ENCODE measurements around the gene SPATA2L.

DNA sequence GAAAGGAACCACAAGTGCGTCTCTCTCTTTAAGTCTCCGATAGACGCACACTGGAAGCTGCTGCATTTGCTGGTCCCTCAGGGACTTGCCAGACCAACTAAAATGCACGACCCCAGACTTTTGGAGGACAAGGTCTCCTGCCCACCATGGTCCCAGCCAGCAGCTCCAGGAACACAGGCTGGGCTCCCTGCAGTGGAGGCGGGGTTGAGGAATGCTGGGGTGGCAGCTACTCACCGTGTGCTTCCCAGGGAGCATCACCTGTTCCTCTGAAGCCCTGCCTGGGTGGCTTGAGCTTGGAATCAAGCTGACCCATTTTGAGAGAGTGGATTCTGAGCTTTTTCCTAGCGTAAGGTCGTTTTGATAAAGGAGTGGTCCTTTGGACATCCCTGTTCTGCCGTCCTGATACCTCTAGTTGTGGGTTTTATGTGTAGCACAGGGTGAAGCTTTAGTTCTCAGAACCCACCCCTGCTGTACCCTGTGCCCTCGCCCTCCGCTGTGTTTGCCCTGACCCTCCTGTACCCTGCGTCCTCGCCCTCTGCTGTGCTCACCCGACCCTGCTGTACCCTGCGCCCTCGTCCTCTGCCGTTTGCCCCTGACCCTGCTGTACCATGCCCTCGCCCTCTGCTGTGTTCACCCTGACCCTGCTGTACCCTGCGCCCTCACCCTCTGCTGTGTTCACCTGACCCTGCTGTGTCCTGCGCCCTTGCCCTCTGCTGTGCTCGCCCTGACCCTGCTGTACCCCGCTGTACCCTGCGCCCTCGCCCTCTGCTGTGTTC is 30.8 kb upstream of the SPATA2L start:
- TF ChIP-seq, protein P1, sequence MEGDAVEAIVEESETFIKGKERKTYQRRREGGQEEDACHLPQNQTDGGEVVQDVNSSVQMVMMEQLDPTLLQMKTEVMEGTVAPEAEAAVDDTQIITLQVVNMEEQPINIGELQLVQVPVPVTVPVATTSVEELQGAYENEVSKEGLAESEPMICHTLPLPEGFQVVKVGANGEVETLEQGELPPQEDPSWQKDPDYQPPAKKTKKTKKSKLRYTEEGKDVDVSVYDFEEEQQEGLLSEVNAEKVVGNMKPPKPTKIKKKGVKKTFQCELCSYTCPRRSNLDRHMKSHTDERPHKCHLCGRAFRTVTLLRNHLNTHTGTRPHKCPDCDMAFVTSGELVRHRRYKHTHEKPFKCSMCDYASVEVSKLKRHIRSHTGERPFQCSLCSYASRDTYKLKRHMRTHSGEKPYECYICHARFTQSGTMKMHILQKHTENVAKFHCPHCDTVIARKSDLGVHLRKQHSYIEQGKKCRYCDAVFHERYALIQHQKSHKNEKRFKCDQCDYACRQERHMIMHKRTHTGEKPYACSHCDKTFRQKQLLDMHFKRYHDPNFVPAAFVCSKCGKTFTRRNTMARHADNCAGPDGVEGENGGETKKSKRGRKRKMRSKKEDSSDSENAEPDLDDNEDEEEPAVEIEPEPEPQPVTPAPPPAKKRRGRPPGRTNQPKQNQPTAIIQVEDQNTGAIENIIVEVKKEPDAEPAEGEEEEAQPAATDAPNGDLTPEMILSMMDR (optimal IDR thresholded peaks at IDR 0.05 in 1 of 3, IDR thresholded peaks at IDR 0.05 in 1 of 3, conservative IDR thresholded peaks at IDR 0.05 in 1 of 3; ENCODE audit: extremely low read depth in 1 of 3, insufficient read depth in 2 of 3, low read length in 3 of 3): no peak
- TF ChIP-seq EZH2 (IDR thresholded peaks at IDR 0.05; ENCODE audit: low read length): no peak
